Measurements from ENCODE around the gene TOP2B.

GRCh38 chr3:25554376-25554775, 110.3 kb downstream of the TOP2B start:
- TF ChIP-seq CTCF (IDR thresholded peaks at IDR 0.05; ENCODE audit: low read depth, low read length, poor library complexity, severe bottlenecking) (no peak), EZH2phosphoT487 (IDR thresholded peaks at IDR 0.05; ENCODE audit: borderline replicate concordance, low read length) (no peak)

All from DOHH2 (cell line).